Kidney (tissue), 14 donors: ENCODE results near the gene RDH13. TPM values are rescaled to one million over a fixed set of nuclear protein-coding genes. Genes with fewer than 3 reads are reported as not detected.

Source experiments
- DNase-seq, 5 donors: peaks; one replicate each; pipeline ENCODE4 v3.0.0-alpha.2; 2013 to 2020
- FAIRE-seq: peaks from 2 replicates; lab custom pipeline; 2012; peaks lifted over from hg19 to GRCh38; lab: Jason Lieb, UNC
- H3K27ac ChIP-seq, 2 donors: one replicate each; pipeline ENCODE4 v1.7.0; 2013; ENCODE audit warnings: low read depth in 2 of 2, low read length in 2 of 2, inconsistent platforms in 1 of 2
- H3K27me3 ChIP-seq: one replicate; pipeline ENCODE4 v1.7.1; 2013; ENCODE audit warnings: low read length, inconsistent platforms; ENCODE audit not compliant: control insufficient read depth, insufficient read depth
- H3K36me3 ChIP-seq, 3 donors: one replicate each; pipeline versions ENCODE4 v1.7.0 to v1.7.1; 2013; ENCODE audit warnings: low read length in 3 of 3, control low read depth in 1 of 3, inconsistent platforms in 1 of 3; ENCODE audit not compliant: insufficient read depth in 3 of 3, control insufficient read depth in 2 of 3
- H3K4me1 ChIP-seq, 3 donors: one replicate each; pipeline versions ENCODE4 v1.7.0 to v1.7.1; 2013; ENCODE audit warnings: low read length in 3 of 3, inconsistent platforms in 1 of 3, low read depth in 1 of 3; ENCODE audit not compliant: control insufficient read depth in 2 of 3, insufficient read depth in 2 of 3
- H3K4me3 ChIP-seq, 3 donors: one replicate each; pipeline versions ENCODE4 v1.7.0 to v1.8.1; 2013; ENCODE audit warnings: low read length in 3 of 3, control low read depth in 1 of 3, inconsistent platforms in 1 of 3
- H3K9ac ChIP-seq, 3 donors: one replicate each; pipeline versions ENCODE4 v1.7.0 to v1.7.1; 2013; ENCODE audit warnings: low read length in 3 of 3, control low read depth in 1 of 3, inconsistent platforms in 1 of 3
- H3K9me3 ChIP-seq, 3 donors: one replicate each; pipeline versions ENCODE4 v1.7.0 to v1.7.1; 2013; ENCODE audit warnings: low read length in 3 of 3, control low read depth in 1 of 3, inconsistent platforms in 1 of 3; ENCODE audit not compliant: control insufficient read depth in 2 of 3, insufficient read depth in 1 of 3
- intact Hi-C: fragments of 100-400 bp; cut with DNase I; formaldehyde crosslinking; loops from one replicate; pipeline ENCODE4 v1.11.1; 2022
- polyA plus RNA-seq: library from polyadenylated mRNA; stranded (reverse); fragments of 350-450 nt; fragmentation: Illumina TruSeq; extraction: RNeasy Lipid Tissue Mini Kit (QIAGEN cat#74804); gene quantifications from one replicate; pipeline ENCODE4 v1.2.3, GENCODE V29; 2014; ENCODE audit warnings: low read depth, low replicate concordance; ENCODE audit not compliant: insufficient read depth
- total RNA-seq: library from RNA; stranded (reverse); fragmentation: NEBNext Ultra II Directional; extraction: Animal tissue kit (Norgen Biotek cat#: 25700); gene quantifications from one replicate; pipeline ENCODE4 v1.2.1, GENCODE V29; 2021
- TF ChIP-seq, protein P1 (sequence below): IDR thresholded peaks from 3 replicates; pipeline ENCODE4 v1.5.1; 2012; ENCODE audit warnings: mild to moderate bottlenecking, moderate library complexity, borderline replicate concordance; ENCODE audit not compliant: insufficient read depth; ENCODE audit errors: extremely low read depth
- donor health status: control.
- donor health status: control.
- donor health status: control.
- donor health status: control.
- donor health status: control.
- donor health status: DM: yes; HTN: yes; CAD: no.
- donor health status: Normal renal cell carcinoma (clear cell type).

Gene RDH13
- total and polyA plus RNA-seq, 2 donors from 2014 or later = 24.9 to 38.7 TPM

DNA sequence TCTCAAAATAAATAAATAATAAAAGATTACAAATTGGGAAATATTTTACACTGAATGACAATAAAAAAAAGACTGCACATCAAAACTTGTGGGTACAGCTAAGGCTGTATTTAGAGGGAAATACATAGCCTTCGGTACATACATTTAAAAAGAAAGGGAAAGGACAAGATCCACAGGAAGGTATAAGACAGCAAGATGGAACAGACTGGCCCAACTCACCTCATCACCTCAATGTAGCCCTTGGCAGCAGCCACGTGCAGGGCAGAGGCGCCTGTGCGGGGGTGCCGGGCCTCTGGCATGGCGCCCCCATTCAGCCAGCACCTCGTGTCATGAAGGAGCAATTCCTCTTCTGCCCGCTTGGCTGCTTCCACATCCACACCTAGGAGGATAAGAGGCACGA lies 40.2 kb upstream of the RDH13 start:
- H3K9me3 ChIP-seq = no peaks in the 10 kb centered on the region
- no peak for DNase-seq
- no peaks in the 10 kb centered on the region for H3K4me1 ChIP-seq
- H3K9ac ChIP-seq = no peak overlapping the region
- no peaks in the 10 kb centered on the region for H3K27me3 ChIP-seq
- TF ChIP-seq, protein P1, sequence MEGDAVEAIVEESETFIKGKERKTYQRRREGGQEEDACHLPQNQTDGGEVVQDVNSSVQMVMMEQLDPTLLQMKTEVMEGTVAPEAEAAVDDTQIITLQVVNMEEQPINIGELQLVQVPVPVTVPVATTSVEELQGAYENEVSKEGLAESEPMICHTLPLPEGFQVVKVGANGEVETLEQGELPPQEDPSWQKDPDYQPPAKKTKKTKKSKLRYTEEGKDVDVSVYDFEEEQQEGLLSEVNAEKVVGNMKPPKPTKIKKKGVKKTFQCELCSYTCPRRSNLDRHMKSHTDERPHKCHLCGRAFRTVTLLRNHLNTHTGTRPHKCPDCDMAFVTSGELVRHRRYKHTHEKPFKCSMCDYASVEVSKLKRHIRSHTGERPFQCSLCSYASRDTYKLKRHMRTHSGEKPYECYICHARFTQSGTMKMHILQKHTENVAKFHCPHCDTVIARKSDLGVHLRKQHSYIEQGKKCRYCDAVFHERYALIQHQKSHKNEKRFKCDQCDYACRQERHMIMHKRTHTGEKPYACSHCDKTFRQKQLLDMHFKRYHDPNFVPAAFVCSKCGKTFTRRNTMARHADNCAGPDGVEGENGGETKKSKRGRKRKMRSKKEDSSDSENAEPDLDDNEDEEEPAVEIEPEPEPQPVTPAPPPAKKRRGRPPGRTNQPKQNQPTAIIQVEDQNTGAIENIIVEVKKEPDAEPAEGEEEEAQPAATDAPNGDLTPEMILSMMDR = no peak
- FAIRE-seq = no peak
- no peak overlapping the region for H3K4me3 ChIP-seq
- H3K36me3 ChIP-seq = peaks cover 2 to 12% (median 5%) of the 10 kb centered on the region in 3 donors
- no peak overlapping the region for H3K27ac ChIP-seq
- intact Hi-C loops = no loop called here

DNA sequence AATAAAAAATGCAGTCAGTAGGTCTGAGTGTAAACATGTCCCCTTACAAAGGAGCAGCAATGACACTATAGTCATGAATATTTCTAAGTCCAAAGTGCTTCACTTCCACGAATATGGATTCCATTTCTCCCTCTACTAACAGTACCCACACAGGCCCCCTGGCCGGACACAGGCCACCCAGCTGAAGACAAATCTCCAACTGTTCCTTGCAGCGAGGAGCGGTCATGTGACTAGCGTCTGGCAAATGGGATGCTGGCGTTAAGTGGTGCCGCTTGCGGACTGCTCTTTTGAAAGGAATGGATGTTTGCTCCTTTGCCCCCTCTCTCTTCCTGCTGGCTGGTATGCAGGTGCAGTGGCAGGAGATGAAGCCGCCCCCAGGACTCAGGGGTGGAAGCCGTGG lies 38.3 kb upstream of the RDH13 start:
- FAIRE-seq (no peak), DNase-seq (no peak)
- intact Hi-C loops = no loop called here
- no peaks in the 10 kb centered on the region for H3K9me3 ChIP-seq
- H3K4me1 ChIP-seq = no peaks in the 10 kb centered on the region
- peaks cover 2 to 12% (median 5%) of the 10 kb centered on the region in 3 donors for H3K36me3 ChIP-seq
- no peak overlapping the region for H3K27ac ChIP-seq
- no peak overlapping the region for H3K9ac ChIP-seq
- TF ChIP-seq, protein P1 = no peak
- no peaks in the 10 kb centered on the region for H3K27me3 ChIP-seq
- no peak overlapping the region for H3K4me3 ChIP-seq

DNA sequence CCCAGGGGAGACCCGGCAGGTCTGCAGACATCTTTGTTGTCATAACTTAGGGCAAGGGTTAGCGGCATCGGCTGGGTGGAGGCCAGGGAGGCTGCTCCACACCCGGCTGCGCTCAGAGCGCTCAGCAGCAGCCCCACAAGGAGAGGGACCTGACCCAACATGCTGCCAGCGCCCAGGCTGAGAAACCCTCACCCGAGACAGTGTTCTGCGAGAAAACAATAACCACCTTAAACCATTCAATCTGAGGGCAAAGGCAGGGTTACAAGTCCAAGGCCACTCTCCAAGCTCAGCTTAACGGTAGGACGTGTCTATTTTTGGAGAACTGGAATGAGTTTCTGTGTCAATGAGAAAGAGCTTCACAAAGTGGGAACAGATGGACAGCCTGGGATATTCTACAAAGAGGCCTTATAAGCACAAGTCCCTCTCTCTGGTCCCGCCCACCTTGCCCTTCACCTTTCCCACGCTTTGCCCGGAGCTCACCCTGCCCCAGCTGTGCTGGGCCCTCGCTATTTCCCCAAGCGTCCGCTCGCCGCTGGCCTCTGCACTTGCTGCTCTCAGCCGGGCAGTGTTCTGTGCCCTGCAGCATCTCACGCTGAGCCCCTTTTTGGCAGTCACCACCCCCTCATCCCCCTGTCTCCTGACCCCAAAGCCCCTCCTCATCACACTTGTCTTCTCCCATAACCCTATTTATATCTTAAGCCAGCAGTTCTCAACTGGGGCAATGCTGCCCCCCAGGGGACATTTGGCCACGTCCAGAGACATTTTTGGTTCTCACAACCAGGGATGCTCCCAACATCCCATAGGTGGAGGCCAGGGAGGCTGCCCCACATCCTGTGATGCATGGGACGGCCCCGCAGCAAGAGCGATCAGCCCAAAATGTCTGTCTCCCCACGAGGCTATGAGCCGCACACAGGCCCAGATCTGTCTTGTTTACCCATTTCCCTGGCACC lies 36.9 kb upstream of the RDH13 start:
- Histone ChIP-seq H3K36me3 (peaks cover 2 to 12% (median 11%) of the 10 kb centered on the region in 3 donors), H3K9me3 (no peaks in the 10 kb centered on the region), H3K4me1 (no peaks in the 10 kb centered on the region), H3K9ac (no peak overlapping the region), H3K4me3 (no peak overlapping the region), H3K27me3 (no peaks in the 10 kb centered on the region), H3K27ac (no peak overlapping the region)
- TF ChIP-seq, protein P1 = no peak
- DNase-seq (no peak), FAIRE-seq (no peak)
- intact Hi-C loops = no loop called here
